HepG2 (cell line): ENCODE data around the gene ZNF628. TPM values are rescaled to one million over a fixed set of nuclear protein-coding genes. Genes with fewer than 3 reads are reported as not detected.

ENCODE experiments used
- ATAC-seq: fragments of 200-7000 bp; cut with Tn5 transposase; 3 replicates; pipeline ENCODE4 v1.9.1; 2020; ENCODE audit warnings: mild to moderate bottlenecking, moderate library complexity
- BruUV-seq: library from RNA; stranded (reverse); fragments of 400-500 nt; replicated peaks from 2 replicates; lab custom pipeline; 2021; lab: Mats Ljungman, UMichigan
- CTCF ChIA-PET: fragments of 300-600 bp; formaldehyde crosslinking; extraction: SDS; loops from one replicate; lab custom pipeline; 2021; ENCODE audit warnings: low total read pairs, inconsistent platforms, low intra/inter-chr PET ratio; lab: Yijun Ruan, JAX
- POLR2A ChIA-PET: fragments of 350-600 bp; sonication (Branson Sonifier 250); formaldehyde crosslinking; loops from one replicate; lab custom pipeline; 2020; ENCODE audit warnings: antibody characterized with exemption, inconsistent platforms; lab: Yijun Ruan, JAX
- DNase-seq: peaks from one replicate; pipeline ENCODE4 v3.0.0-alpha.2; 2015; ENCODE audit warnings: low spot score
- FAIRE-seq: peaks from 3 replicates; lab custom pipeline; 2011; peaks lifted over from hg19 to GRCh38; lab: Jason Lieb, UNC
- H2AFZ ChIP-seq: one replicate; pipeline ENCODE4 v1.6.1; 2011; ENCODE audit warnings: low read length, inconsistent platforms
- H3K27ac ChIP-seq: fragments of 300-600 bp; 3 replicates; pipeline ENCODE4 v1.8.0; 2011; ENCODE audit warnings: mixed run types, mild to moderate bottlenecking, mixed read lengths, low read length, inconsistent platforms; ENCODE audit not compliant: insufficient read depth; ENCODE audit errors: extremely low read length
- H3K27me3 ChIP-seq, 2 experiments: fragments of 200-600 bp in 1 of 2; 2 replicates in 1 of 2; 3 replicates in 1 of 2; pipeline versions ENCODE4 v1.6.0 to v1.8.0; 2011; ENCODE audit warnings: low read length in 2 of 2, mild to moderate bottlenecking in 2 of 2, moderate library complexity in 2 of 2, inconsistent platforms in 1 of 2; ENCODE audit not compliant: insufficient read depth in 2 of 2, control insufficient read depth in 1 of 2
- H3K36me3 ChIP-seq, 2 experiments: fragments of 200-600 bp in 1 of 2; replicated peaks in 1 of 2; 2 replicates in 1 of 2; 3 replicates in 1 of 2; pipeline versions ENCODE4 v1.5.1 to v1.8.0; 2011; ENCODE audit warnings: low read length in 2 of 2, inconsistent platforms in 1 of 2; ENCODE audit not compliant: insufficient read depth in 2 of 2, control insufficient read depth in 1 of 2
- H3K4me1 ChIP-seq: 2 replicates; pipeline ENCODE4 v1.5.1; 2012; ENCODE audit warnings: low read length, inconsistent platforms; ENCODE audit not compliant: insufficient read depth
- H3K4me2 ChIP-seq: 2 replicates; pipeline ENCODE4 v1.6.0; 2011; ENCODE audit warnings: low read depth, low read length, inconsistent platforms
- H3K4me3 ChIP-seq, 3 experiments: fragments of 200-600 bp in 1 of 3; sonication (generic), shearing (Covaris generic) in 1 of 3; replicated peaks in 1 of 3; 2 replicates each; pipeline ENCODE4 v1.5.1; 2011 to 2016; ENCODE audit warnings: low read length in 3 of 3, inconsistent platforms in 2 of 3, low read depth in 2 of 3, mild to moderate bottlenecking in 2 of 3, control low read depth in 1 of 3, mixed read lengths in 1 of 3; ENCODE audit not compliant: insufficient read depth in 1 of 3
- H3K79me2 ChIP-seq: one replicate; pipeline ENCODE4 v1.6.1; 2011; ENCODE audit warnings: low read length, inconsistent platforms; ENCODE audit not compliant: insufficient read depth
- H3K9ac ChIP-seq: 2 replicates; pipeline ENCODE4 v1.6.0; 2011; ENCODE audit warnings: mild to moderate bottlenecking, low read depth, low read length, inconsistent platforms; ENCODE audit not compliant: insufficient read depth
- H3K9me3 ChIP-seq: 2 replicates; pipeline ENCODE4 v1.5.1; 2012; ENCODE audit warnings: mild to moderate bottlenecking, low read length
- H4K20me1 ChIP-seq: 2 replicates; pipeline ENCODE4 v1.6.0; 2011; ENCODE audit warnings: inconsistent platforms, mild to moderate bottlenecking, low read length, moderate library complexity; ENCODE audit not compliant: insufficient read depth
- HDAC1 ChIP-seq: sonication (generic); formaldehyde crosslinking; IDR thresholded peaks from 2 replicates; pipeline ENCODE4 v1.5.1; 2020; ENCODE audit warnings: mild to moderate bottlenecking, missing genetic modification reagents
- NONO ChIP-seq, 2 experiments: fragments of 450-650 bp in 1 of 2; sonication (generic) in 1 of 2; formaldehyde crosslinking in 1 of 2; IDR thresholded peaks in 1 of 2; conservative IDR thresholded peaks in 1 of 2; 2 replicates each; pipeline versions ENCODE4 v1.6.1 to v1.8.0; 2017 to 2022; ENCODE audit warnings: mild to moderate bottlenecking in 1 of 2, missing genetic modification reagents in 1 of 2, moderate library complexity in 1 of 2
- NR2F2 ChIP-seq: IDR thresholded peaks from 2 replicates; pipeline ENCODE4 v1.6.1; 2012; ENCODE audit warnings: low read depth, inconsistent platforms, borderline replicate concordance
- PPARG ChIP-seq: conservative IDR thresholded peaks from 2 replicates; pipeline ENCODE4 v1.6.1; 2016; ENCODE audit warnings: missing biosample characterization, missing genetic modification reagents
- SCMH1 ChIP-seq: sonication (generic); formaldehyde crosslinking; IDR thresholded peaks from 2 replicates; pipeline ENCODE4 v1.9.0; 2021; ENCODE audit warnings: missing genetic modification reagents, mild to moderate bottlenecking, borderline replicate concordance
- THYN1 ChIP-seq: sonication (generic); formaldehyde crosslinking; IDR thresholded peaks from 2 replicates; pipeline ENCODE4 v1.8.1; 2023; ENCODE audit warnings: low read depth, mild to moderate bottlenecking, moderate library complexity, missing genetic modification reagents, borderline replicate concordance
- ZBTB4 ChIP-seq: sonication (generic); formaldehyde crosslinking; IDR thresholded peaks from 2 replicates; pipeline ENCODE4 v1.4.0; 2020; ENCODE audit warnings: missing genetic modification reagents, mild to moderate bottlenecking, borderline replicate concordance
- ZBTB7A ChIP-seq: sonication (generic); formaldehyde crosslinking; IDR thresholded peaks from 2 replicates; pipeline ENCODE4 v1.8.0; 2022; ENCODE audit warnings: mild to moderate bottlenecking, missing genetic modification reagents
- ZNF20 ChIP-seq: sonication (generic); formaldehyde crosslinking; IDR thresholded peaks from 2 replicates; pipeline ENCODE4 v1.4.0; 2020; ENCODE audit warnings: mild to moderate bottlenecking, moderate library complexity, missing genetic modification reagents
- ZNF501 ChIP-seq: sonication (generic); formaldehyde crosslinking; IDR thresholded peaks from 2 replicates; pipeline ENCODE4 v1.5.1; 2020; ENCODE audit warnings: mild to moderate bottlenecking, moderate library complexity, missing genetic modification reagents
- ZNF552 ChIP-seq: sonication (generic); formaldehyde crosslinking; IDR thresholded peaks from 2 replicates; pipeline ENCODE4 v1.9.0; 2022; ENCODE audit warnings: missing genetic modification reagents, mild to moderate bottlenecking, borderline replicate concordance
- ZNF746 ChIP-seq: sonication (generic); formaldehyde crosslinking; IDR thresholded peaks from 2 replicates; pipeline ENCODE4 v1.8.0; 2022; ENCODE audit warnings: mild to moderate bottlenecking, missing genetic modification reagents
- ZSCAN22 ChIP-seq: sonication (generic); formaldehyde crosslinking; IDR thresholded peaks from 2 replicates; pipeline ENCODE4 v1.4.0; 2020; ENCODE audit warnings: mild to moderate bottlenecking, missing genetic modification reagents
- WGBS: methylation state at CpG from one replicate; pipeline ENCODE4 v1.1.6; 2017; ENCODE audit warnings: low lambda C conversion rate; 5-methylcytosine and 5-hydroxymethylcytosine counted together
- in situ Hi-C: cut with HindIII; loops from 2 replicates; pipeline ENCODE4 v1.10.0; 2017; ENCODE audit warnings: low pct_unique_long_range_greater_than_20kb; ENCODE audit not compliant: extremely low pct_ligation_motif_present
- intact Hi-C: fragments of 100-400 bp; cut with micrococcal nuclease; formaldehyde crosslinking; loops from one replicate; pipeline ENCODE4 v1.10.0; 2022; ENCODE audit not compliant: unreplicated experiment
- polyA plus RNA-seq, 8 experiments: library from polyadenylated mRNA; depleted of rRNA in 3 of 8; stranded (reverse) in 7 of 8; unstranded in 1 of 8; fragments of >200 nt; fragmentation: Illumina TruSeq in 4 of 8; extraction: Trizol in 4 of 8; gene quantifications; 2 replicates each; pipeline versions ENCODE4 v1.2.1 to v1.2.3, GENCODE V29; 2011 to 2016; ENCODE audit warnings: low read depth in 4 of 8, missing spikeins in 1 of 8, mixed read lengths in 1 of 8; ENCODE audit not compliant: insufficient read depth in 1 of 8
- total RNA-seq, 5 experiments: library from RNA; depleted of rRNA; stranded (reverse); fragments of >200 nt; fragmentation: Illumina TruSeq; extraction: Trizol; gene quantifications; 2 replicates each; pipeline ENCODE4 v1.2.3, GENCODE V29; 2016; ENCODE audit warnings: low read depth in 1 of 5
- TF ChIP-seq, protein P1 (sequence below): IDR thresholded peaks from 2 replicates; pipeline ENCODE4 v1.6.1; 2016; ENCODE audit warnings: missing genetic modification reagents, missing compliant biosample characterization

The ZNF628 gene
- total and polyA plus RNA-seq, 2 of the 13 experiments (the other 11 are each of a cell fraction or from before 2014, with no cell fraction given) = 0.54 to 1.2 TPM

DNA sequence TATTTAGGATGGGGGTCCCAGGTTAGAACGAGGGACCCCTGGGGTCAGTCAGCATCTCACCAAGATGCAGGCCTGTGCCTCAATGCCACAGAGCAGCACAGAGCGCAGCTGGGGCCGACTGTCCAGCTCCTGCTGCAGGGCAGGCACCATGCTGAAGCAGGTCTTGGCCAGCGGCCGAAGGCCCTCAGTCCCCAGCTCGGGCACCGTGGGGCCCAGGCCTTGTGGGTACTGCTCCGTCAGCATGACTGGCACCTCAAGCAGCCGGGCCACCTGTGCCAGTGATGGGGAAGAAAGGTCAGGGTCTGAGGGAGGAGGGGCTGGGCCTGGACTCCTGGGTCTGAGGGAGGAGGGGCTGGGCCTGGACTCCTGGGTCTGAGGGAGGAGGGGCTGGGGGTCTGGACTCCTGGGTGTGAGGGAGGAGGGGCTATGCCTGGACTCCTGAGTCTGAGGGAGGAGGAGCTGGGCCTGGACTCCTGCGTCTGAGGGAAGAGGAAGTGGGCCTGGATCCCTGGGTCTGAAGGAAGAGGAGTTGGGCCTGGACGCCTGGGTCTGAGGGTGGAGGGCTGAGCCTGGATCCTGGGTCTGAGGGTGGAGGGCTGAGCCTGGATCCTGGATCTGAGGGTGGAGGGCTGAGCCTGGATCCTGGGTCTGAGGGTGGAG is 20.7 kb upstream of the ZNF628 start:
- no peak overlapping the region for H3K27ac ChIP-seq
- in situ Hi-C loops (no loop called here), intact Hi-C loops (no loop called here)
- ChIA-PET CTCF (interaction anchor here (0.8 kb wide), 1 partner anchor 315 kb away, joined by 3 read pairs; no protein-coding TSS in a partner anchor), POLR2A (no interaction called here)
- BruUV-seq = no TSS peak
- FAIRE-seq (no peak), DNase-seq (no peak), ATAC-seq (no peak)
- H4K20me1 ChIP-seq = peaks cover 10% of the 10 kb centered on the region; the same call in 1 of the 2 replicates
- H3K27me3 ChIP-seq = peaks cover 0 to 7% of the 10 kb centered on the region in 2 experiments; a peak in 1 of 5 replicates
- no peak overlapping the region for H3K4me2 ChIP-seq
- no peak overlapping the region for H2AFZ ChIP-seq
- no peak overlapping the region for H3K9ac ChIP-seq
- no peaks in the 10 kb centered on the region for H3K9me3 ChIP-seq
- H3K79me2 ChIP-seq = peaks cover 20% of the 10 kb centered on the region
- H3K4me1 ChIP-seq = peaks cover 37% of the 10 kb centered on the region
- H3K36me3 ChIP-seq = peaks cover 1 to 11% of the 10 kb centered on the region in 2 experiments; a peak in 4 of 5 replicates
- no peak overlapping the region for H3K4me3 ChIP-seq
- TF ChIP-seq ZSCAN22 (CRISPR knock-in tag) = peak; percentile 94
- no peak for TF ChIP-seq PPARG
- 56% methylated on average over 5 of the region's 11 CpGs for WGBS

GRCh38 chr19:55456347-55456746 is 20.1 kb upstream of the ZNF628 start:
- intact Hi-C loops = no loop called here
- peaks cover 37% of the 10 kb centered on the region for H3K4me1 ChIP-seq
- no peak overlapping the region for H3K27ac ChIP-seq
- ChIA-PET POLR2A (no interaction called here), CTCF (no interaction called here)
- BruUV-seq = no TSS peak
- H3K27me3 ChIP-seq = peaks cover 0 to 4% of the 10 kb centered on the region in 2 experiments; a peak in 1 of 5 replicates
- DNase-seq (no peak), ATAC-seq (no peak), FAIRE-seq (no peak)
- no peak overlapping the region for H3K4me2 ChIP-seq
- H3K36me3 ChIP-seq = peaks cover 1 to 11% of the 10 kb centered on the region in 2 experiments; a peak in 4 of 5 replicates
- no peaks in the 10 kb centered on the region for H3K9me3 ChIP-seq
- no peak overlapping the region for H2AFZ ChIP-seq
- no peak overlapping the region for H3K4me3 ChIP-seq
- H3K9ac ChIP-seq = no peak overlapping the region
- peaks cover 20% of the 10 kb centered on the region for H3K79me2 ChIP-seq
- peaks cover 10% of the 10 kb centered on the region; the same call in 1 of the 2 replicates for H4K20me1 ChIP-seq
- 93% methylated on average over 14 of the region's 14 CpGs for WGBS
- in situ Hi-C loops = no loop called here
- TF ChIP-seq ZBTB4 (CRISPR knock-in tag) (no peak), HDAC1 (CRISPR knock-in tag) (no peak), ZNF20 (CRISPR knock-in tag) (no peak), THYN1 (CRISPR knock-in tag) (no peak), ZNF746 (CRISPR knock-in tag) (no peak), ZBTB7A (CRISPR knock-in tag) (no peak), NR2F2 (no peak), ZNF552 (no peak), NONO (IDR thresholded peaks at IDR 0.05) (no peak), NONO (CRISPR knock-in tag; conservative IDR thresholded peaks at IDR 0.05) (no peak), ZNF501 (CRISPR knock-in tag) (no peak), SCMH1 (CRISPR knock-in tag) (no peak)
- TF ChIP-seq, protein P1, sequence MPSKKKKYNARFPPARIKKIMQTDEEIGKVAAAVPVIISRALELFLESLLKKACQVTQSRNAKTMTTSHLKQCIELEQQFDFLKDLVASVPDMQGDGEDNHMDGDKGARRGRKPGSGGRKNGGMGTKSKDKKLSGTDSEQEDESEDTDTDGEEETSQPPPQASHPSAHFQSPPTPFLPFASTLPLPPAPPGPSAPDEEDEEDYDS (CRISPR knock-in tag) = no peak
